DOHH2 (cell line): Measurements from ENCODE around the gene GPD2.
"Not testable (repeated sequence)": the region's sequence is repeated elsewhere in the genome, so short reads cannot be mapped to it uniquely, and the experiment has no call there.

Experiments
- H3F3A ChIP-seq: fragments of 200-600 bp; sonication (generic), shearing (Covaris generic); 2 replicates; pipeline ENCODE4 v1.6.0; 2016; ENCODE audit warnings: antibody characterized with exemption, mild to moderate bottlenecking; ENCODE audit not compliant: control insufficient read depth, insufficient read depth
- H3K27ac ChIP-seq: fragments of 200-600 bp; sonication (generic); 2 replicates; pipeline ENCODE4 v1.5.1; 2014; ENCODE audit warnings: low read depth, mild to moderate bottlenecking, low read length, moderate library complexity
- H3K27me3 ChIP-seq: fragments of 200-600 bp; sonication (generic); 2 replicates; pipeline ENCODE4 v1.6.1; 2014; ENCODE audit warnings: mild to moderate bottlenecking, low read length, mixed read lengths; ENCODE audit not compliant: control insufficient read depth
- H3K36me3 ChIP-seq: fragments of 200-600 bp; sonication (generic); 2 replicates; pipeline ENCODE4 v1.6.1; 2014; ENCODE audit warnings: mild to moderate bottlenecking, low read length, moderate library complexity, mixed read lengths; ENCODE audit not compliant: control insufficient read depth
- H3K4me1 ChIP-seq: fragments of 200-600 bp; sonication (generic); 2 replicates; pipeline ENCODE4 v1.6.1; 2014; ENCODE audit warnings: mild to moderate bottlenecking, low read length, mixed read lengths; ENCODE audit not compliant: control insufficient read depth
- H3K4me2 ChIP-seq: fragments of 200-600 bp; sonication (generic); 2 replicates; pipeline ENCODE4 v1.6.0; 2014; ENCODE audit warnings: mild to moderate bottlenecking, low read length, moderate library complexity
- H3K4me3 ChIP-seq: fragments of 200-600 bp; sonication (generic); 2 replicates; pipeline ENCODE4 v1.5.1; 2014; ENCODE audit warnings: mild to moderate bottlenecking, low read length, mixed read lengths
- H3K79me2 ChIP-seq: fragments of 200-600 bp; sonication (generic); 2 replicates; pipeline ENCODE4 v1.6.1; 2014; ENCODE audit warnings: mild to moderate bottlenecking, low read length, mixed read lengths; ENCODE audit not compliant: control insufficient read depth
- H3K9me2 ChIP-seq: fragments of 200-600 bp; sonication (generic); replicated peaks from 2 replicates; pipeline ENCODE4 v1.6.1; 2014; ENCODE audit warnings: mild to moderate bottlenecking, low read length, mixed read lengths; ENCODE audit not compliant: control insufficient read depth
- H3K9me3 ChIP-seq: fragments of 200-600 bp; sonication (generic); 2 replicates; pipeline ENCODE4 v1.6.1; 2014; ENCODE audit warnings: antibody characterized with exemption, low read length, mixed read lengths; ENCODE audit not compliant: control insufficient read depth, insufficient read depth
- H4K20me1 ChIP-seq: fragments of 200-600 bp; sonication (generic); 2 replicates; pipeline ENCODE4 v1.6.0; 2014; ENCODE audit warnings: low read depth, mild to moderate bottlenecking, antibody characterized with exemption, low read length, moderate library complexity; ENCODE audit not compliant: control insufficient read depth, insufficient read depth
- EZH2phosphoT487 ChIP-seq: fragments of 200-600 bp; sonication (generic); IDR thresholded peaks from 2 replicates; pipeline ENCODE4 v1.6.1; 2017; ENCODE audit warnings: borderline replicate concordance, mild to moderate bottlenecking, antibody characterized with exemption, low read length, moderate library complexity, mixed read lengths
- TF ChIP-seq, protein P1 (sequence below): fragments of 200-600 bp; sonication (generic); IDR thresholded peaks from one replicate; pipeline ENCODE4 v1.5.1; 2014; ENCODE audit warnings: antibody characterized with exemption, mild to moderate bottlenecking, low read depth, low read length; ENCODE audit not compliant: poor library complexity, severe bottlenecking

GPD2 gene

GRCh38 chr2:156492979-156493378 is 56.8 kb downstream of the GPD2 start:
- Histone ChIP-seq H3F3A (no peaks in the 10 kb centered on the region), H3K36me3 (no peaks in the 10 kb centered on the region), H3K9me2 (no peaks in the 10 kb centered on the region), H3K4me2 (no peak overlapping the region), H3K27me3 (no peaks in the 10 kb centered on the region), H3K79me2 (no peaks in the 10 kb centered on the region), H3K4me3 (no peak overlapping the region), H3K9me3 (no peaks in the 10 kb centered on the region), H3K4me1 (no peaks in the 10 kb centered on the region), H4K20me1 (no peaks in the 10 kb centered on the region), H3K27ac (no peak overlapping the region)
- TF ChIP-seq EZH2phosphoT487 = no peak
- TF ChIP-seq, protein P1, sequence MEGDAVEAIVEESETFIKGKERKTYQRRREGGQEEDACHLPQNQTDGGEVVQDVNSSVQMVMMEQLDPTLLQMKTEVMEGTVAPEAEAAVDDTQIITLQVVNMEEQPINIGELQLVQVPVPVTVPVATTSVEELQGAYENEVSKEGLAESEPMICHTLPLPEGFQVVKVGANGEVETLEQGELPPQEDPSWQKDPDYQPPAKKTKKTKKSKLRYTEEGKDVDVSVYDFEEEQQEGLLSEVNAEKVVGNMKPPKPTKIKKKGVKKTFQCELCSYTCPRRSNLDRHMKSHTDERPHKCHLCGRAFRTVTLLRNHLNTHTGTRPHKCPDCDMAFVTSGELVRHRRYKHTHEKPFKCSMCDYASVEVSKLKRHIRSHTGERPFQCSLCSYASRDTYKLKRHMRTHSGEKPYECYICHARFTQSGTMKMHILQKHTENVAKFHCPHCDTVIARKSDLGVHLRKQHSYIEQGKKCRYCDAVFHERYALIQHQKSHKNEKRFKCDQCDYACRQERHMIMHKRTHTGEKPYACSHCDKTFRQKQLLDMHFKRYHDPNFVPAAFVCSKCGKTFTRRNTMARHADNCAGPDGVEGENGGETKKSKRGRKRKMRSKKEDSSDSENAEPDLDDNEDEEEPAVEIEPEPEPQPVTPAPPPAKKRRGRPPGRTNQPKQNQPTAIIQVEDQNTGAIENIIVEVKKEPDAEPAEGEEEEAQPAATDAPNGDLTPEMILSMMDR = no peak

- not testable (repeated sequence) for H3K4me3 ChIP-seq, H3K9me2 ChIP-seq, H3K9me3 ChIP-seq, H4K20me1 ChIP-seq, H3K4me1 ChIP-seq, H3K79me2 ChIP-seq, H3K27me3 ChIP-seq, H3K27ac ChIP-seq, H3K4me2 ChIP-seq, H3F3A ChIP-seq, H3K36me3 ChIP-seq
These were observed 59.8 kb downstream of the GPD2 start for GRCh38 chr2:156495998-156496397.

- Histone ChIP-seq H3K4me3 (no peak overlapping the region), H3K36me3 (no peaks in the 10 kb centered on the region), H3K79me2 (no peaks in the 10 kb centered on the region), H3K9me3 (no peaks in the 10 kb centered on the region), H4K20me1 (no peaks in the 10 kb centered on the region), H3F3A (no peaks in the 10 kb centered on the region), H3K4me2 (no peak overlapping the region), H3K27me3 (no peaks in the 10 kb centered on the region), H3K9me2 (no peaks in the 10 kb centered on the region), H3K4me1 (peaks cover 7% of the 10 kb centered on the region), H3K27ac (no peak overlapping the region)
- TF ChIP-seq, protein P1 = no peak
- no peak for TF ChIP-seq EZH2phosphoT487
These were observed 69.5 kb downstream of the GPD2 start for GRCh38 chr2:156505696-156506095.

- no peak for TF ChIP-seq EZH2phosphoT487
- TF ChIP-seq, protein P1 = no peak
- Histone ChIP-seq H4K20me1 (no peaks in the 10 kb centered on the region), H3K4me3 (peak overlapping the region; percentile 30), H3K4me1 (peaks cover 31% of the 10 kb centered on the region), H3K27me3 (no peaks in the 10 kb centered on the region), H3K4me2 (peak overlapping the region; percentile 52), H3K9me2 (no peaks in the 10 kb centered on the region), H3K36me3 (peaks cover 29% of the 10 kb centered on the region), H3K9me3 (no peaks in the 10 kb centered on the region), H3K79me2 (no peaks in the 10 kb centered on the region), H3K27ac (peak overlapping the region; percentile 63), H3F3A (no peaks in the 10 kb centered on the region)
These were observed 74.9 kb downstream of the GPD2 start for GRCh38 chr2:156511122-156511521.
